ENCODE data around the gene ARL2.
A peak's percentile ranks its signal among the peaks of the same experiment; 100 is the strongest.

Gene ARL2

GRCh38 chr11:65040847-65041622 lies 27.1 kb downstream of the ARL2 start, which contains the start of gene SAC3D1:
SAC3D1 (plus strand) TSS chr11:65041210; CDS start chr11:65041293, 83 bp downstream.
- CTCF ChIA-PET, result interaction anchor here (0.7 to 2.9 kb wide), 8 partner anchors 10 to 71 kb away, joined by 3 to 13 read pairs (median 4); partner anchors contain the start of genes ARL2, NAALADL1, SNX15 and TM7SF2
- peaks cover 2 to 39% (median 27%) of the 10 kb centered on the region in 4 experiments for H3K4me1 ChIP-seq (ENCODE audit: control extremely low read depth in 1 of 4, control insufficient read depth in 4 of 4, insufficient read depth in 4 of 4, low read length in 3 of 4)

GRCh38 chr11:65042891-65043290 lies 28.9 kb downstream of the ARL2 start:
- peak overlapping the region in 1 of 7 experiments; percentile 81 for H3K4me3 ChIP-seq (ENCODE audit: control insufficient read depth in 1 of 7, extremely low read depth in 1 of 7, insufficient read depth in 4 of 7, low read depth in 2 of 7, low read length in 6 of 7)
- no peak for DNase-seq
- no peaks in the 10 kb centered on the region for H3K9me3 ChIP-seq (ENCODE audit: control extremely low read depth in 1 of 5, control insufficient read depth in 4 of 5, insufficient read depth in 2 of 5, low read depth in 1 of 5, low read length in 4 of 5)
- POLR2A ChIA-PET, result no interaction called here
- H3K27me3 ChIP-seq (replicated peaks in 2 of 5; ENCODE audit: control insufficient read depth in 4 of 5, insufficient read depth in 5 of 5, low read length in 4 of 5), result no peaks in the 10 kb centered on the region
- CTCF ChIA-PET, result interaction anchor here (0.8 to 2.5 kb wide), 4 partner anchors 9 to 34 kb away, joined by 3 to 7 read pairs (median 5); partner anchors contain the start of gene NAALADL1
- peaks cover 8 to 36% (median 23%) of the 10 kb centered on the region in 4 experiments for H3K36me3 ChIP-seq (ENCODE audit: control insufficient read depth in 4 of 4, insufficient read depth in 4 of 4, low read length in 3 of 4)
- WGBS (ENCODE audit: insufficient coverage), result 100% methylated on average over 5 of the region's 6 CpGs
- no peak overlapping the region for H3K27ac ChIP-seq (ENCODE audit: insufficient read depth in 1 of 2, low read depth in 1 of 2, low read length in 2 of 2, poor library complexity in 1 of 2, severe bottlenecking in 2 of 2)
- H3K4me1 ChIP-seq (ENCODE audit: control extremely low read depth in 1 of 4, control insufficient read depth in 4 of 4, insufficient read depth in 4 of 4, low read length in 3 of 4), result peaks cover 4 to 51% (median 43%) of the 10 kb centered on the region in 4 experiments

More at GRCh38 chr11:65040847-65041622, 27.1 kb downstream of the ARL2 start, which contains the start of gene SAC3D1:
- no peaks in the 10 kb centered on the region for H3K27me3 ChIP-seq (replicated peaks in 2 of 5; ENCODE audit: control insufficient read depth in 4 of 5, insufficient read depth in 5 of 5, low read length in 4 of 5)
- peak within 1 kb of the TSS in 1 of 2 experiments; percentile 75 for H3K27ac ChIP-seq (ENCODE audit: insufficient read depth in 1 of 2, low read depth in 1 of 2, low read length in 2 of 2, poor library complexity in 1 of 2, severe bottlenecking in 2 of 2)
- peak; percentile 93 to 97 (median 96) for DNase-seq
- H3K4me3 ChIP-seq (ENCODE audit: control insufficient read depth in 1 of 7, extremely low read depth in 1 of 7, insufficient read depth in 4 of 7, low read depth in 2 of 7, low read length in 6 of 7), result peak within 1 kb of the TSS; percentile 59 to 85 (median 76)
- WGBS (ENCODE audit: insufficient coverage), result under 1% methylated on average over 87 of the region's 91 CpGs
- POLR2A ChIA-PET, result no interaction called here
- peaks cover 8 to 41% (median 30%) of the 10 kb centered on the region in 4 experiments for H3K36me3 ChIP-seq (ENCODE audit: control insufficient read depth in 4 of 4, insufficient read depth in 4 of 4, low read length in 3 of 4)
- H3K9me3 ChIP-seq (ENCODE audit: control extremely low read depth in 1 of 5, control insufficient read depth in 4 of 5, insufficient read depth in 2 of 5, low read depth in 1 of 5, low read length in 4 of 5), result no peaks in the 10 kb centered on the region

- no peak overlapping the region for H3K4me3 ChIP-seq (ENCODE audit: control insufficient read depth in 1 of 7, extremely low read depth in 1 of 7, insufficient read depth in 4 of 7, low read depth in 2 of 7, low read length in 6 of 7)
- ChIA-PET POLR2A (no interaction called here), CTCF (interaction anchor here (1.5 kb wide), 1 partner anchor 25 kb away, joined by 3 read pairs; no protein-coding TSS in a partner anchor)
- no peak overlapping the region for H3K27ac ChIP-seq (ENCODE audit: insufficient read depth in 1 of 2, low read depth in 1 of 2, low read length in 2 of 2, poor library complexity in 1 of 2, severe bottlenecking in 2 of 2)
- WGBS (ENCODE audit: insufficient coverage), result 95% methylated on average over 20 of the region's 23 CpGs
- H3K9me3 ChIP-seq (ENCODE audit: control extremely low read depth in 1 of 5, control insufficient read depth in 4 of 5, insufficient read depth in 2 of 5, low read depth in 1 of 5, low read length in 4 of 5), result no peaks in the 10 kb centered on the region
- peaks cover 5 to 28% (median 18%) of the 10 kb centered on the region in 4 experiments for H3K36me3 ChIP-seq (ENCODE audit: control insufficient read depth in 4 of 4, insufficient read depth in 4 of 4, low read length in 3 of 4)
- DNase-seq, result no peak
- peaks cover 4 to 54% (median 47%) of the 10 kb centered on the region in 4 experiments for H3K4me1 ChIP-seq (ENCODE audit: control extremely low read depth in 1 of 4, control insufficient read depth in 4 of 4, insufficient read depth in 4 of 4, low read length in 3 of 4)
- H3K27me3 ChIP-seq (replicated peaks in 2 of 5; ENCODE audit: control insufficient read depth in 4 of 5, insufficient read depth in 5 of 5, low read length in 4 of 5), result no peaks in the 10 kb centered on the region
Measured at GRCh38 chr11:65043881-65044501, 30.0 kb downstream of the ARL2 start.

GRCh38 chr11:65045061-65045460 lies 31.1 kb downstream of the ARL2 start:
- WGBS (ENCODE audit: insufficient coverage), result 100% methylated on average over 4 of the region's 5 CpGs
- no peak for DNase-seq
- H3K4me1 ChIP-seq (ENCODE audit: control extremely low read depth in 1 of 4, control insufficient read depth in 4 of 4, insufficient read depth in 4 of 4, low read length in 3 of 4), result peaks cover 4 to 51% (median 42%) of the 10 kb centered on the region in 4 experiments
- no peak overlapping the region for H3K27ac ChIP-seq (ENCODE audit: insufficient read depth in 1 of 2, low read depth in 1 of 2, low read length in 2 of 2, poor library complexity in 1 of 2, severe bottlenecking in 2 of 2)
- H3K9me3 ChIP-seq (ENCODE audit: control extremely low read depth in 1 of 5, control insufficient read depth in 4 of 5, insufficient read depth in 2 of 5, low read depth in 1 of 5, low read length in 4 of 5), result no peaks in the 10 kb centered on the region
- no peak overlapping the region for H3K4me3 ChIP-seq (ENCODE audit: control insufficient read depth in 1 of 7, extremely low read depth in 1 of 7, insufficient read depth in 4 of 7, low read depth in 2 of 7, low read length in 6 of 7)
- H3K27me3 ChIP-seq (replicated peaks in 2 of 5; ENCODE audit: control insufficient read depth in 4 of 5, insufficient read depth in 5 of 5, low read length in 4 of 5), result no peaks in the 10 kb centered on the region
- ChIA-PET POLR2A (no interaction called here), CTCF (interaction anchor here (1.0 to 1.6 kb wide), 2 partner anchors 18 to 33 kb away, joined by 3 to 4 read pairs; no protein-coding TSS in a partner anchor)
- H3K36me3 ChIP-seq (ENCODE audit: control insufficient read depth in 4 of 4, insufficient read depth in 4 of 4, low read length in 3 of 4), result peaks cover 5 to 26% (median 17%) of the 10 kb centered on the region in 4 experiments

GRCh38 chr11:65045728-65046127 lies 31.8 kb downstream of the ARL2 start:
- Histone ChIP-seq H3K27ac (ENCODE audit: insufficient read depth in 1 of 2, low read depth in 1 of 2, low read length in 2 of 2, poor library complexity in 1 of 2, severe bottlenecking in 2 of 2) (no peak overlapping the region), H3K9me3 (ENCODE audit: control extremely low read depth in 1 of 5, control insufficient read depth in 4 of 5, insufficient read depth in 2 of 5, low read depth in 1 of 5, low read length in 4 of 5) (no peaks in the 10 kb centered on the region), H3K36me3 (ENCODE audit: control insufficient read depth in 4 of 4, insufficient read depth in 4 of 4, low read length in 3 of 4) (peaks cover 5 to 26% (median 17%) of the 10 kb centered on the region in 4 experiments), H3K4me3 (ENCODE audit: control insufficient read depth in 1 of 7, extremely low read depth in 1 of 7, insufficient read depth in 4 of 7, low read depth in 2 of 7, low read length in 6 of 7) (no peak overlapping the region), H3K27me3 (replicated peaks in 2 of 5; ENCODE audit: control insufficient read depth in 4 of 5, insufficient read depth in 5 of 5, low read length in 4 of 5) (no peaks in the 10 kb centered on the region), H3K4me1 (ENCODE audit: control extremely low read depth in 1 of 4, control insufficient read depth in 4 of 4, insufficient read depth in 4 of 4, low read length in 3 of 4) (peaks cover 2 to 46% (median 36%) of the 10 kb centered on the region in 4 experiments)
- DNase-seq, result no peak
- CTCF ChIA-PET, result interaction anchor here (1.0 to 1.6 kb wide), 3 partner anchors 9 to 33 kb away, joined by 3 to 4 read pairs (median 4); no protein-coding TSS in a partner anchor
- POLR2A ChIA-PET, result no interaction called here
- 98% methylated on average over 7 of the region's 7 CpGs for WGBS (ENCODE audit: insufficient coverage)

GRCh38 chr11:65047581-65048422 lies 33.8 kb downstream of the ARL2 start:
- peak overlapping the region in 6 of 7 experiments; percentile 41 to 88 (median 66) for H3K4me3 ChIP-seq (ENCODE audit: control insufficient read depth in 1 of 7, extremely low read depth in 1 of 7, insufficient read depth in 4 of 7, low read depth in 2 of 7, low read length in 6 of 7)
- H3K27me3 ChIP-seq (replicated peaks in 2 of 5; ENCODE audit: control insufficient read depth in 4 of 5, insufficient read depth in 5 of 5, low read length in 4 of 5), result no peaks in the 10 kb centered on the region
- no peaks in the 10 kb centered on the region for H3K9me3 ChIP-seq (ENCODE audit: control extremely low read depth in 1 of 5, control insufficient read depth in 4 of 5, insufficient read depth in 2 of 5, low read depth in 1 of 5, low read length in 4 of 5)
- WGBS (ENCODE audit: insufficient coverage), result 12% methylated on average over 25 of the region's 56 CpGs
- POLR2A ChIA-PET, result no interaction called here
- peaks cover 5 to 26% (median 17%) of the 10 kb centered on the region in 4 experiments for H3K36me3 ChIP-seq (ENCODE audit: control insufficient read depth in 4 of 4, insufficient read depth in 4 of 4, low read length in 3 of 4)
- peak in 1 of 3 donors; percentile 37 for DNase-seq
- no peak overlapping the region for H3K27ac ChIP-seq (ENCODE audit: insufficient read depth in 1 of 2, low read depth in 1 of 2, low read length in 2 of 2, poor library complexity in 1 of 2, severe bottlenecking in 2 of 2)
- CTCF ChIA-PET, result no interaction called here
- peaks cover 2 to 32% (median 26%) of the 10 kb centered on the region in 4 experiments for H3K4me1 ChIP-seq (ENCODE audit: control extremely low read depth in 1 of 4, control insufficient read depth in 4 of 4, insufficient read depth in 4 of 4, low read length in 3 of 4)

All from common myeloid progenitor, CD34-positive (primary cell).